Renal pelvis (tissue), 4 donors: Measurements from ENCODE around the gene CIB4. TPM values are rescaled to one million over a fixed set of nuclear protein-coding genes. Genes with fewer than 3 reads are reported as not detected.
"Not testable (repeated sequence)": the region's sequence is repeated elsewhere in the genome, so short reads cannot be mapped to it uniquely, and the experiment has no call there.

Source experiments
- DNase-seq: peaks from one replicate; pipeline ENCODE4 v3.0.0-alpha.2; 2013
- polyA plus RNA-seq, 3 donors: library from polyadenylated mRNA; unstranded; fragments of 120-200 nt; gene quantifications; one replicate each; pipeline ENCODE4 v1.2.1, GENCODE V29; 2013; ENCODE audit not compliant: insufficient read length in 3 of 3

CIB4 gene
- polyA plus RNA-seq, 3 donors: 0.28 to 0.78 (median 0.30) TPM

DNA sequence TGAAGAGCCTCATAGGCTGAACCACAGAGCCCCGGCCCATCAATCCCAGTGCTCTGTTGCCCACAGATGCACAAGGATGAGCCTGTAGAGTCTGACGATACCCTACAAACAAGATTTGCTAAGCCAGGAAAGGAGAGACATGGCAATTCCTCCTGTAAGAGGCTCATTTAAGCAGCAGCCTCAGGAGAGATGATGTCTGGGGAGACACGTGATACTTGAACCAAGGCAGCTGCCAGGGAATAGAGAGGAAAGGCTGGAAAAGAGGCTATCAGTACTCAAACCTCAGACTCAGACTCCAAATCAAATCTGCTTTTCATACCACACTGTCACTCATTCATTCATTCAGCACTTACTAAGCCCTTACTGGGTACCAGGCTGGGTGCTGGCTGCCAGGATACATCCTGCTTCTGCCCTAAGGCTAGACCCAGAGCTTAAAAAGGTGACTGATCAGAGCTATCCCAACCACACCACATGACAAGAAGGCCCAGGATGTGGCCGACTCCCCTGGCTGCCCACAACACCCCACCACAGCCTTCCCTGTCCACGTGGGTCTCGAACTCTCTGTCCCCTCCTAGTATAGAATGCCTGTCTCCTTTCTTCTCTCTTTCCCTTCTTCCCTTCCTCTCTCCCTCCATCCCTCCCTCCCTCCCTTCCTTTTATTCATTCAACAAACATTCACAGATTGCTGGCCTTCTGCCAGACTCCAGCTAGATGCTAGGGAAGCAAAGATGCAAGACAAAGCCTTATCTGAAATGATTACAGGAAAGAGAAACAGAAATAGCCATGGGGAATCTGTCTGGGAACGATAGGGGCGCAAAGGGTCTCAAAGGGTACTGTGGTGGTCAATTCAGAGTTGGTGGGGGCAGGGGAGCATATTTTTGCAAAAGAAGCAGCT, 27.9 kb upstream of the CIB4 start:
- DNase-seq: no peak

DNA sequence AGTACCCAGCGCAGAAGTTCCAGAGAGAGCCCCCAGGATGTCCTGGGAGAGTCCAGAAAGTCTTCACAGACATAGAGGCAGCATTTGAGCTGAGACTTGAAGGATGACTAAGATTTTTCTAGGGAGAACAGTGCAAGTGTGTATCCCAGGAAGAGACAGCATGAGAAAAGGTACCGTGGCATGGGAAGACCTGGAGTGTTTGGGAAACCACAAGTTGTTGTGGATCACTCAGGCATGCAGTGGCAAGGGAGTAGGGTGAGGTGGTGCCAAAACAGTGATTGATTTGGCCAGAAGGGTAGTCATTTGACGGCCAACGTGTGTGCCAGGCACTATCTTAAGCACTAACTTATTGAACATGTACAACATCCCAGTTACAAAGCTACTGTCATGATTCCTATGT, 26.9 kb upstream of the CIB4 start:
- DNase-seq: no peak

DNA sequence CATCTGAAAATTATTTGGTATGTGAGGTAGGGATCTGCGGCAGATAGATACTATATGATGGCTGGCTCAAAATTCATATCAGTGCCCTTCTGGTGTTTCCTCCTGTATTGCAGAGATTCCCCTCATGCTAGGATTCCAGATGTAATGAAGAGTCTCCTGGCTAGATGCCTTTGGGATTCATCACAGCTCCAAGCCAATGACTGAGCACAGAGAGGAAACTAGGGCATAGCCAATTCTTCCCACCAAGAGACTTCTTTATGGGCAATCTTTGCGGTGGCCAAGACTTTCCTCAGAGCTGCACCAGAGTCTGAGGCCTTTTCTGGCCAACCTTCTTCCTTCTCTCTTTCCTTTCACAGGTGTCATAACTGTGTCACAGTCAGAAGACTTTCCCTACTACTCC, 25.5 kb upstream of the CIB4 start:
- no peak for DNase-seq

DNA sequence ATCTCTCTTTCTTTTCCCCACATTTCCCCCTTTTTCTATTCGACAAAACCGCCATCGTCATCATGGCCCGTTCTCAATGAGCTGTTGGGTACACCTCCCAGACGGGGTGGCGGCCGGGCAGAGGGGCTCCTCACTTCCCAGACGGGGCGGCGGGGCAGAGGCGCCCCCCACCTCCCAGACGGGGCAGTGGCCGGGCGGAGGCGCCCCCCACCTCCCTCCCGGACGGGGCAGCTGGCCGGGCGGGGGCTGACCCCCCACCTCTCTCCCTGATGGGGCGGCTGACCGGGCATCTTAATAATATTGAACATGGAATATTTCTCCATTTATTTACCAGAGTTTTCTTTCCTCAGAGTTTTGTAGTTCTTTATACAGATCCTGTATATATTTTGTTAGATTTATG, 24.1 kb upstream of the CIB4 start:
- DNase-seq: not testable (repeated sequence)

DNA sequence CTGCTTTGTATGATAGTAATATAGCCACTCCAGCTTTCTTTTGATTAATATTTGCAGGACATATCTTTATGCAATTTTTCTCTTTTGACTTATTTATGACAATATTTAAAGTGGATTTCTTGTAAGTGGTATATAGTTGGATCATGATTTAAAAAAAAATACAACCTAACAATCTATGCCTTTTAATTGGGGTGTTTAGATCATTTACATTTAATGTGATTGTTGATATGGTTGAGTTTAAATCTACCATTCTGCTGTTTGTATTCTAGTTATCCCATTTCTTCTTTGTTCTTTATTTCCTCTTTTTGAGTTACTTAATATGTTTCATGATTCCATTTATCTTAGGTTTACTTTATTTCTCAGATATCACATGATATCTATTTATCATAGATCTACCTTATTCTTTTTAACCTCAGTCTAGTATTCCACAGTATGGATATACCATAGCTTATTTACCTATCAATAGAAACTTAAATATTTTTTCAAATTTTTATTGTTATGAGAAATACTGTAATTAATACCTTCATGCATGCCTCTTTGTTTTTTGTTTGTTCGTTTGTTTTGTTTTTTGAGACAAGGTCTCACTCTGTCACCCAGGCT, 19.3 kb upstream of the CIB4 start:
- DNase-seq: no peak

DNA sequence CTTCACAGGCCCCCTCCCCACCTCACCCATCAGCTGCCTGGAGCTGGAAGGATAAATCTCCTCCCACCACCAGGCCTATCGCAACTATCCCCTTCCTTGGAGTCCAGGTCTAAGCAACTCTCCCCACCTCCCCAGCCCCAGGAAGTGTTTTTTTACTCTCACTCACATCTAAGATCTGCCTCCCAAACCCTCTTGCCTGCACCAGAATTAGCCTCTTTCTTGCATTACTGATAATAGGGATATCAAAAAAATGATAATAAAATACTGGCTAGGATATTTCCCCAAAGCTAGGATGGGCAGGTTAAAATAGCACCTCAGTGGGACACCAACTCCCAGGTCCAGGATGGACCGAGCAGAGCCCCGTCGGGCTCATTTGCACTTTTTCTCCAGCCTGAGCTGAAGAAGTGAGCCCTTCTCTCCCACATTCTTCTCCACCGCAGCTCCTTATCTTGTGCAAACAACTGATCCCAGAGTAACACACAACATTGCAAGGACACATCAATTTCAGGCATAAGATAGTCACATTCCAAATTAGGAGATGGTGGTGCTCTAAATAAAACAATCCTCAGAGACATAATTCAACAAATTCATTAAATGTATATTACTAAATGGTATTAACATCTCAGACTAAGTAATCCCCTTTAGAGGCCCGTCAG, 17.7 kb upstream of the CIB4 start:
- no peak for DNase-seq

DNA sequence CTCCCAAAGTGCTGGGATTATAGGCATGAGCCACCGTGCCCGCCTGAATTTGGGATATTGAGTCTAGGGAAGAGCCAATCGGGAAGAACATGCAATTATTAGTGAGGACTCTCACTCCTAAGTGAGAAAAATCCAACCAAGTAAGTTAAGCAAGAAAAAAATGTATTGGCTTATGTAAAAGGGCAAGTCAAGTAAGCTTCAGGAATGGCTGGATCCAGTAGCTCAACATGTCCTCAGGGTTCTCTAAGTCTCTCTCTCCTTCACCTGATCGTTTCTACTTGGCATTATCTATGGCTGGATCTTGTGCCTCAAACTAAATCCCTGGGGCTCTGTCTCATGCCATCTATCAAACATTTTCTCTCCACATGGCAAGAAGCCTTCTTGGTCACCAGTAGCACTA, 16.1 kb upstream of the CIB4 start:
- DNase-seq: no peak

DNA sequence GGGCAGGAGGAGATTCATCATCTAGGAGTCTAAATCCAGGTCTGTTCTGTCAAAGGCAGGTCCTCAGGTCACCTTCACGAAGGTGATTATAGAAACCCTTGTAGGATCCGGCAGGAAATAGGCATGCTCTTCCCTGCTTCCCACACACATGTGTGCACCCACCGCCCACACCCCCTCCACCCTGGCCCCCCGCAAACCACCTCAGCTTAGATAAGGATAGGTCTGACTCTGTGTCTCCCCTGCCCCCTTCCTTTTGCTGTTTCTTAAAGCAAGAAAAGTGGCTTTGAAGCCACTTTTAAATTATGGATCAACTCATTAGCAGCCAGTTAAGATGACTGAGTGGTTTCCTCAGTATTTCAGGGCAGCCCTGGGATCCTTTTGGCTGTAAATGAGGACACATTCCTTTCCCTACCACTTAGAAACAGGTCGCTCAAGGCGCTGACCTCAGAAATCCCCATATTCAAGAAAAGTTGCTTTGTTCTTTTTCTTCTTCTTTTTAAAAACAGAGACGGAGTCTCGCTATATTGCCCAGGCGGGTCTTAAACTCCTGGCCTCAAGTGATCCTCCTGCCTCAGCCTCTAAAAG, 14.5 kb upstream of the CIB4 start:
- DNase-seq: no peak

DNA sequence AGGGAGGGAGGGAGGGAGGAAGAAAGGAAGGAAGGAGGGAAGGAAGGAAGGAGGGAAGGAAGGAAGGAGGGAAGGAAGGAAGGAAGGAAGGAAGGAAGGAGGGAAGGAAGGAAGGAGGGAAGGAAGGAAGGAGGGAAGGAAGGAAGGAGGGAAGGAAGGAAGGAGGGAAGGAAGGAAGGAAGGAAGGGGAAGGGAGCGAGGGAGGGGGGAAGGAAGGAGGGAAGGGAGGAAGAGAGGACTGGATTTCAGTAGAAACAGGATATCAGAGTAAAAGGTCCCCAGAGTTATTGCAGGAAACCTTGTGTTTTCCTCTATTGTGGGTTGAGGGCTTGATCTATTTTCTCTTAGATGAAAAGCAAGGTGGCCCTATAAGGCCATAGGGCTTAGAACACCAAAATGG, 14.0 kb upstream of the CIB4 start:
- not testable (repeated sequence) for DNase-seq

DNA sequence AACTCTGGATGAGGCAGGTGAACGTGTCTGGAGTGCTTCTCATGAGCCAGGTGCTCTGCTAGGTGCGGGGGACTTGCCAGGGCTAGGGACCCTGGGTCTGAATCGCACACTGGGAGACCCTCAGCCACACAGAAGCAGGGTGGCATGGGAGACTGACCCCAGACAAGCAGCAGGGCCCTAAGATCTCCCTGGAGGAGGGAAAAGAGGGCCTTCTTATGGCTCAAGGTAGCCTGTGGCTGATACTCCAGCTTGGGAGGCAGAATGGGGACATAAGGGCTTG, 12.8 kb upstream of the CIB4 start:
- DNase-seq: no peak

DNA sequence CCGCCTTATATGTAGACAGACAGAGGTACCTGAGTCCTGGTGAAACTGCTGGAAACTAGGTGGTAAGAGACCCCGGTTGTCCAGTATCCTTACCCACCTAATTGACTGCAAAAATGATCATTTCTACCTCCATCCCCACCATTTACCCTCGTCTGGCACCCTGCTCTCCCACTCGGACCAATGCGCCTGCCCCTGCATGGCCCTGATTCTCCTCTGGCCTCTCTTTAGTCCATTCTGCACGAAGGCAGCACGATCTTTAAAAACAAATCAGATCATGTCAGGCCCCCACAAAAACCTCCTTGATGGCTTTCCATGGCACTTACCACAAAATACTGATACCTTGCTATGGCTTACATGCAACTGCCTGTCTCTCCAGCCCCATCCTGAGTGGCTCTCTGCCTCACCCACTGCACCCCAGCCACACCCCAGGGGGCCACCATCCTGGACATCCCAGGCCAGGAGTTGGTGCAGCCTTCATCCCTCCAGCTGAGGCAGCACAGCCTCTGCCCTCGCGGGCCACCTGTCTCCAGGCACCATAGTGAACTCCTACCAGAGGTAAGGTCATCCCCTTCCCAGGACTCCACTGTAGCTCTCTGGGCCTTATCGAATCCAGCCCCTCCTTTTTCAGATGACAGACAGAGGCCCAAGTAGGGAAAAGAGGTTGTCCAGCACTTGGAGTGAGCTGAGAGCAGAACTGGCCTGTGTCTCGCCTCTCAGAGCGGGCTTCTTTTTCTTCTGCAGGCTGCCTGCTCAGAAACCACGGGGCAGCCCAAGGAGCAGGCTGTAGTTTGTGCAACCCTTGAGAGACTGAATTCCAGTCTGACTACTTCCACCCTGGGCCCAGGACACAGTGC, 12.3 kb upstream of the CIB4 start:
- no peak for DNase-seq

DNA sequence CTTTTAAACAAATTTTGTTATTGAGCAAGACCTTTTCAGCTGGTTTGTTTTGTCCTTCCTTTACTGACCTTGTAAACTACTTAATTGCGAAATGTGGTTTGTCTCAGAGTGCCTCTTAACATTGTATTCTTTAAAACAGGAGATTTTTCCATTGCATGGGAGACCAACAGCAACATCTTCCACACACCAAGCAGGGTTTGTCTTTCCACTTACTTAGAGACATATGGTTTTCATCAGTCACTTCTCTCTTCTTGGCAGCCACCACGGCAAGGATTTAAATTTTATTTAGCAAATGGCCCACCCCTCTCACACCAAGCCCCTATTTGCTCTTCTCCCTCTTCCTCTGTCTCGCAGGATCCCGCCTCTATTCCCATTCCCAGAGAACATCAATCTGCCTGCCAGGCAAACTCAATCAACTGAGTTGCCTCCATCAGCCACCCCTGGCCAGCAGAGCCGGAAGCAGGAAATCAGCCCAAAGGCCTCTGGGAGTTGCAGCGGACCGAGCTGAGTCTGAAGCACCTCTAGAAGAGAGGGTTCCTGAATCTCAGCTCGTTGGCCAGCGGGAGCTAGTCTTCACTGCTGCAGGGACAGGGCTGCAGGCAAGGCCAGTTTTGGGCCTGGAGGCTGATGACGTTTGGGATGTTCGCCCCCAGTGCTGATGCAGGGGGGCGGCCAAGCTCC, 11.3 kb upstream of the CIB4 start:
- peak; percentile 65 for DNase-seq

DNA sequence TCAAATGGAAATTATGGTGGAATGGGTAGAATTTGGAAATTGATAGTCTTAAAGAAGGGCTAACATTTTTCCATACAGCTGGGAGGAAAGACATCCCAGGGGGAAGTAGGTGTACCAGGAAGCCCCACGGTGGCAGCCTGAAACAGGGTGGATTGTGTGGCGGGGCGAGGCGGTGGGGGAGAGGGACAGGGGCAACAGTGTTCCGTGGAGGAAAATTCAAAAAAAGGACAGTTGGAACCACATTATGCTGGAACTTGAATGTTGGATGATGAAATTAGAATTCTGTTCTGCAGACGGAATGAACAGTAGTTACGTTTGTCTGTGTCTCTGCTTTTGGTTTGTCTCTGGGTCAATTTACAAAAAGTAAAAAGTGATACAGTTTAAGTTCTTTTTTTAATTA, 10.6 kb upstream of the CIB4 start:
- no peak for DNase-seq

DNA sequence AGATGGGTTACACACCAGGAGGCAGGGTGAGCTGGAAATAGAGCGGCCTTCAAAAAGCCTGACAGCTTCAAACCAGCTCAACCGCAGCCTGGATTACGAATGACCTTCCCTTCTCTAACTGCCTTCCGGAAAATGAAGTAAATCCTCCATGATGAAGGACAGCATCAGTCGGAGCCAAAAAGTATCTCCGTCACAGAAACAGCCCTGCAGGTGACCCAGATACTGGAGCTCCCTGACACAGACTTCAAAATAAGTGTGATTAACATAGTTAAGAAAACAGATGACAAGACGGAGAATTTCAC, 10.3 kb upstream of the CIB4 start:
- DNase-seq: no peak

DNA sequence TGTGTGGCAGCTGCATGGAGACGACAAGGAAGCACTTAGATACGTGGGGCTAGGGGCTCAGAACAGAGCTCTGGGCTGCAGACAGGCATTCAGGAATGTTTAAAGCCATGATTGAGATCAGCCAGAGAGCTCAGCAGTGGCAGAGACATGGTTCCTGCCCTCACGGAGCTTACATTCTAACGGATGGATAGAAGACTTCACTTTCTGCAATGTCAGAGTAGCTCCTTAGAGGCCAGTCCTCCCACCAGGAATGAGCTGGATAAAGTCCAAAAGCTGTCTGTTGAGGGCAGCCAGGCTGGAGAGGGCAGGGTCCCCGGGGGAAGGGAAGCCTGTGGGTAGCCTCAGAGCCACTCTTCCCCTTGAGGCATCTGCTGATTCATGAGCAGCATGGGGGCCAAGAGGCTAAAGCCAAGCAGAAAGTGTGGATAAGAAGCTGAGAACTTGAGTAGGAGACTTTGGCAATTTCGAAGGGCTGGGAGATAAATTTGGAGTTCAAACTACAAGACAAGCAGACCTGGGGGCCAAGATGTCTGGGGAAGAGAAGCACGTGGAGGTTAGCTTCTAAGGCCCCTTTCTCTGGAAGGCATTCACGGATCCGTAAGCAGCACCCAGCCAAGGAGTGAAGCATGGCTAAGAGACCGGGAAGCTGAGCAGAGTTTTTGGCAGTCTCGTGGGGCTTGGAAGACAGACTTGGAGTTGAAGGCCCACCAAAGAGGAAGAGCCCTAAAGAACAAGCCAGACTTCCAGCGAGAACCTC, 9.7 kb upstream of the CIB4 start:
- DNase-seq: no peak

DNA sequence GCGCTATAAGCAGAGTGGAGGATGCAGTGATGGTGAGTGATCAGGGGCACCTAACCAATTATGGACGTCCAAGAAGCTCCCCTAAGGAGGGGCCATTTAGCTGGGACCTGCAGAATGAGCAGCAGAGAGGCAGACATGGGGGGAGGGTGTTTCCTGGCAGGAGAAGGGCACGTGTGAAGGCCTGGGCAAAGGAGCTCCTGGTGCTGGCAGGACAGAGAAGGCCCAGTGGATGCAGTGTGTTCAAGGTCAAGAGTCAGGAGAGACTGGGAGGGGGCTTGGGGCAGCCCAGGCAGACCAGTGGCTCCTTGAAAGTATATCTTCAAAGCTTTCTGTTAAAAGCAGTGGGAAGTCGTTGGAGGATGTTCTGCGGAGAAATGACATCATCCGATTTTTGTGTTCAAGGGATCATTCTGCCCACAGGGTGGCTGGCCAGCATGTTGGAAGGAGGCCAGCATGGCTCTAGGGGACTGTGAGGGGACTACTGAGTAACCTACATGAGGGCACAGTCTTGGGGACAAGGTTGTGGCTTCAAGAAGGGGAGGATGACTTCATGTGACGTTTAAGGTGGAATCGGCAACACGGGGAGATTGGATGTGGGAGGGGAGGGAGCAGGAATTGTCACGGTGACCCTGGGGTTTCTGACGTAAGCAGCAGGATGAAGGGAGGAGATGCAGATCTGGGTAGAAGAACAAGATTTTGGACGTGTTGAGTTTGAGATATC, 9.0 kb upstream of the CIB4 start:
- no peak for DNase-seq

DNA sequence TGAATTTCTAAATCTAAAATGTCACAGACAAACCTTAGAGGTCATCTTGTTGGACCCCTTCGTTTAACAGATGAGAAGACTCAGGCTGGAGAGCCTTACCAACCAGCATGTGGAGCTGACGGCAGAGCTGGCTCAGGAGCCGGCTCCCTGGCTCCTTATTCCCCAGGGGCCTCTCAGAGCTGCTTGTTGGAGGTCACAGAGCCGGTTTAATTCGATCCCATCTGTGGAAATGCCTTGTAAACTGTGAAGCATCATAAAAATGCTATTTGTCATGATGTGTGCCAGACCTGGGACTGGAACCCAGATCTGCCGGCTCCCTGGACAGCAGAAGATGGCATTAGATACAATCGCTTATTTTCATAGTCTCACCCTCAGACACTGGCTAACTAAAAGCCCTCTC, 8.2 kb upstream of the CIB4 start:
- DNase-seq: no peak

DNA sequence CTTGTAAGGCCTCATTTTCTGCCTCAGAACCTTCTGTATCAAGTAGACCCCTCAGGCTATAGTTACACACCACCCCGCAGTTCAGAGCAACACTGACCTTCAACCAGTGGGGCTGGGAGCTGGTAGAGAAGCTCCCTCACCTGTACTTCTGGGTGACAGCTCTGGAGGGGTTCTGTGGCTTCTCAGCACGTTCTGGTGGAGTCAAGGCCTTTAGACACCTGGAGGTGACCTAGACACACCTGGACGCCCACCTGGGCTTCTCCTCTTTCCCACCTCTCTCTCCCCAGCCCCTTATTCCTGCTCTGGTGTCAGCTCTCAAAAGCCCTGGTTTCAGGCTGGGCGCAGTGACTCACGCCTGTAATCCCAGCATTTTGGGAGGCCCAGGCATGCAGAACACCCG, 7.3 kb upstream of the CIB4 start:
- no peak for DNase-seq

DNA sequence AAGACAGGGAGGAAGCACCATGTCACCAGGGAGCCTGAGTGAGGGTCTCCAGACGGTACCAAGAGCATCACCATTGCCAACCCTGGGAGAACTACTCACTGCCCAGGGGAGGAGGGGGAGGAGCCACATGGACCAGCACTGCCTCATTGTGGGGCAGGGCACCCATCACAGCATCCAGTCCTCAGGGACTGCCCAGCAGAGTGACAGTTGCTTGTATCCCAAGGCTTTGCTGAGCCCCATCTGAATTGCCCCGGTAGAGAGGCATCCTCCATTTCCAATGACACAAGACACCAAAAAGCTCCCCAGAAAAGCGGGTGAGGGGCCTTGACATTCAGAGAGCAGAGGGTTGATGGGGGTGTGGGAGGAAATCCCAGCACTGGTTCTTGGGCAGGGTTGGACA, 6.8 kb upstream of the CIB4 start:
- no peak for DNase-seq

DNA sequence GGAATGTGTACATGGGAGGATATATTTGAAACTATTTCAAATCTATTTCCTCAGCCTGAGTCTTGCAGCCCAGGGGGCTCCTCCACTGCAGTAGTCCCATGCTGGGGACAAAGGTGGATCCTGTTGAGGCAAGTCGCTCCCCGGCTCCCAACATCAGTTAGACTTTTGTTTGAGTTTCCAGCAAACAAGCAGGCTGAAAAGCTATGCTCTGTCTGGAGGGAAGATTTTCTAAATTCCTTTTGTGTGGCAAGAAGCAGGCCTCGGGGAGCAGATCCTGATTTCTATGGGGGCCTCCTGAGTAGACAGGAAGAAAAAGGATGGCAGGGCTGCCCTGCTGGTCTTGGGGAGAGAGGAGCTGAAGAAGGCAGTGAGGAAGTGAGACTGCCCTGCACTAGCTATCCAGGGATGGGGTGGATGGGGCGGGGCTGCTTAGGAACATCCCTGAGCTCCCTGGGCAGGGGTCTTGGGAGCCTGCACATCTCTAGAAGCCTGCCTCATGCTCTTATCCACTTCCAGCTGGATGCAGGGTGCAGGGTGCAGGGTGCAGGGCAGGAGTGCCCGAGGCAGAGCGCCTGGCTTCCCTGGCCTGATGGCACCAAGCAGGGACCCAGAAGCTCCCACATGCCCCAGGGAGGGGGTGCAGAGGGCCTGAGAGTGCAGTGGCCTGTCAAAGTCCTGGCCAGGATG, 6.0 kb upstream of the CIB4 start:
- DNase-seq: no peak
